SK-N-DZ (cell line): Measurements from ENCODE around the gene ZNF705A. TPM values are rescaled to one million over a fixed set of nuclear protein-coding genes. Genes with fewer than 3 reads are reported as not detected.
"Not testable (repeated sequence)": the region's sequence is repeated elsewhere in the genome, so short reads cannot be mapped to it uniquely, and the experiment has no call there.

Experiments
- DNase-seq: peaks from one replicate; pipeline ENCODE4 v3.0.0-alpha.2; 2015; ENCODE audit warnings: low spot score
- polyA plus RNA-seq, 2 experiments: library from polyadenylated mRNA; depleted of rRNA; stranded (reverse); fragments of >200 nt; gene quantifications; 2 replicates each; pipeline ENCODE4 v1.2.3, GENCODE V29; 2014

The ZNF705A gene
- not detected in 2 replicates for polyA plus RNA-seq (2014; cell fraction: cytosol; rRNA removed)
- polyA plus RNA-seq (2014; cell fraction: nucleus; rRNA removed), result 0.29 TPM in 1 of 2 replicates, not detected in the other

- DNase-seq, result no peak
These were observed at the start of gene ZNF705A for GRCh38 chr12:8156845-8157244. Gene ZNF705A (plus strand): TSS chr12:8157015. CDS start chr12:8172626, 15,611 bp downstream.

GRCh38 chr12:8108808-8109398 is 47.9 kb upstream of the ZNF705A start:
- peak; percentile 72 for DNase-seq

- not testable (repeated sequence) for DNase-seq
These were observed 43.7 kb upstream of the ZNF705A start for GRCh38 chr12:8113117-8113516.

- no peak for DNase-seq
These were observed 36.6 kb upstream of the ZNF705A start for GRCh38 chr12:8120072-8120713.

GRCh38 chr12:8123124-8123912 is 33.5 kb upstream of the ZNF705A start, which contains the start of gene CLEC4A:
Gene CLEC4A (plus strand): TSS chr12:8123617. CDS start chr12:8123879, 262 bp downstream.
- DNase-seq, result no peak

GRCh38 chr12:8127138-8127537 is 29.7 kb upstream of the ZNF705A start:
- DNase-seq, result no peak

- DNase-seq, result not testable (repeated sequence)
These were observed 23.0 kb upstream of the ZNF705A start for GRCh38 chr12:8133636-8134397.

GRCh38 chr12:8134398-8134930 is 22.4 kb upstream of the ZNF705A start:
- DNase-seq, result not testable (repeated sequence)

GRCh38 chr12:8141647-8142046 is 15.2 kb upstream of the ZNF705A start:
- DNase-seq, result not testable (repeated sequence)

- DNase-seq, result no peak
These were observed 13.6 kb upstream of the ZNF705A start for GRCh38 chr12:8143261-8143660.

- peak; percentile 60 for DNase-seq
These were observed 10.9 kb upstream of the ZNF705A start for GRCh38 chr12:8145754-8146441.

GRCh38 chr12:8146442-8146771 is 10.4 kb upstream of the ZNF705A start:
- DNase-seq, result no peak

- DNase-seq, result no peak
These were observed 2.3 kb upstream of the ZNF705A start for GRCh38 chr12:8154526-8154925.

- DNase-seq, result no peak
These were observed 399 bp upstream of the ZNF705A start for GRCh38 chr12:8156416-8156815.

GRCh38 chr12:8157484-8158198 is 826 bp downstream of the ZNF705A start:
- no peak for DNase-seq

- DNase-seq, result not testable (repeated sequence)
These were observed 16.1 kb downstream of the ZNF705A start for GRCh38 chr12:8172911-8173310.

GRCh38 chr12:8179989-8180585 is 23.3 kb downstream of the ZNF705A start:
- peak; percentile 80 for DNase-seq

- not testable (repeated sequence) for DNase-seq
These were observed 24.5 kb downstream of the ZNF705A start for GRCh38 chr12:8181271-8181670.

- DNase-seq, result not testable (repeated sequence)
These were observed 26.1 kb downstream of the ZNF705A start for GRCh38 chr12:8182923-8183322.

- not testable (repeated sequence) for DNase-seq
These were observed 26.5 kb downstream of the ZNF705A start for GRCh38 chr12:8183346-8183745.
